ENCODE measurements around the gene HNRNPC.

DNA sequence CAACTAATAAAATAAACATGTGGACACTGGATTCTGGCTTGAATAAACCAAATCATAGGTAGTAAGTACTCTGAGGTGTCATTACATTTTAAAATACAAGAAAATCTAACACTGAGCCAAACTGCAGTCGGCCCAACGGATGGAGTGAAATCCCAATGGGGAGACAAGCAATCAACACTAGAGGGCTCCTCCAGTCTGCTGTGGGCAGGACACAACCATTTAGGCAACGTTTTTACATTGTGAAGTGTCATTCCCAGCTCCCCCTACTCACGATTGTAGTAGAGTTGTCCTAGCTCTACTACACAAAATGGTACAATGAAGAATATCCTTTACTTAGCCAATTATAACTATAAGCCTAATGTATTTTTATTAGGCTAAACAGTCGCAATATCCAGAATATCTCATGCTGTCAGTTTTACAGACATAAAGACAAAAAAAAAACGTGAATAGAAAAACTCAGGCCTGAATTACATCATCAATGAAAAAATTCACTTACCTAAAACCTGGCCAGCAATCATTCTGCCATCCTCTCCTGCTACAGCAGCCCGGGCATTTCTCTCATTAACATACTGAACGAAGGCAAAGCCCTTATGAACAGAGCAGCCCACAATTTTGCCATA lies 35.7 kb downstream of the HNRNPC start:
- no peak for TF ChIP-seq MAFK (IDR thresholded peaks at IDR 0.05; ENCODE audit: partially characterized antibody)
- TF ChIP-seq CBX2 (IDR thresholded peaks at IDR 0.05; ENCODE audit: borderline replicate concordance, low read depth): no peak
- TF ChIP-seq JUNB (IDR thresholded peaks at IDR 0.05): no peak
- TF ChIP-seq NPAS2 (CRISPR knock-in tag; IDR thresholded peaks at IDR 0.05; ENCODE audit: borderline replicate concordance): no peak
- TF ChIP-seq, protein P1, sequence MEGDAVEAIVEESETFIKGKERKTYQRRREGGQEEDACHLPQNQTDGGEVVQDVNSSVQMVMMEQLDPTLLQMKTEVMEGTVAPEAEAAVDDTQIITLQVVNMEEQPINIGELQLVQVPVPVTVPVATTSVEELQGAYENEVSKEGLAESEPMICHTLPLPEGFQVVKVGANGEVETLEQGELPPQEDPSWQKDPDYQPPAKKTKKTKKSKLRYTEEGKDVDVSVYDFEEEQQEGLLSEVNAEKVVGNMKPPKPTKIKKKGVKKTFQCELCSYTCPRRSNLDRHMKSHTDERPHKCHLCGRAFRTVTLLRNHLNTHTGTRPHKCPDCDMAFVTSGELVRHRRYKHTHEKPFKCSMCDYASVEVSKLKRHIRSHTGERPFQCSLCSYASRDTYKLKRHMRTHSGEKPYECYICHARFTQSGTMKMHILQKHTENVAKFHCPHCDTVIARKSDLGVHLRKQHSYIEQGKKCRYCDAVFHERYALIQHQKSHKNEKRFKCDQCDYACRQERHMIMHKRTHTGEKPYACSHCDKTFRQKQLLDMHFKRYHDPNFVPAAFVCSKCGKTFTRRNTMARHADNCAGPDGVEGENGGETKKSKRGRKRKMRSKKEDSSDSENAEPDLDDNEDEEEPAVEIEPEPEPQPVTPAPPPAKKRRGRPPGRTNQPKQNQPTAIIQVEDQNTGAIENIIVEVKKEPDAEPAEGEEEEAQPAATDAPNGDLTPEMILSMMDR (IDR thresholded peaks at IDR 0.05): peak; percentile 37; the same call in 2 of the 3 replicates
- TF ChIP-seq POLR2A (IDR thresholded peaks at IDR 0.05; ENCODE audit: low read length): no peak
